Muscle layer of colon (tissue), 2 donors: ENCODE measurements around the gene CHRNB2.
"Not testable (repeated sequence)": the region's sequence is repeated elsewhere in the genome, so short reads cannot be mapped to it uniquely, and the experiment has no call there.

Experiments used
- H3K27ac ChIP-seq: one replicate; pipeline ENCODE4 v1.7.0; 2013; ENCODE audit warnings: low read depth, mild to moderate bottlenecking, low read length, moderate library complexity
- H3K27me3 ChIP-seq, 2 donors: one replicate each; pipeline ENCODE4 v1.7.0; 2013; ENCODE audit warnings: low read length in 2 of 2, mild to moderate bottlenecking in 2 of 2; ENCODE audit not compliant: insufficient read depth in 2 of 2, control insufficient read depth in 1 of 2
- H3K36me3 ChIP-seq: one replicate; pipeline ENCODE4 v1.7.0; 2013; ENCODE audit warnings: mild to moderate bottlenecking, low read length; ENCODE audit not compliant: insufficient read depth
- H3K4me1 ChIP-seq: one replicate; pipeline ENCODE4 v1.7.0; 2013; ENCODE audit warnings: mild to moderate bottlenecking, low read length; ENCODE audit not compliant: insufficient read depth
- H3K4me3 ChIP-seq, 2 donors: one replicate each; pipeline ENCODE4 v1.7.0; 2013; ENCODE audit warnings: low read length in 2 of 2, low read depth in 1 of 2, mild to moderate bottlenecking in 1 of 2, moderate library complexity in 1 of 2
- H3K9ac ChIP-seq: one replicate; pipeline ENCODE4 v1.7.0; 2013; ENCODE audit warnings: low read length
- H3K9me3 ChIP-seq: one replicate; pipeline ENCODE4 v1.7.0; 2013; ENCODE audit warnings: mild to moderate bottlenecking, low read length
- donor health status: abdominal sarcoma.
- donor health status: Adenocarcinoma of cecum.

CHRNB2 gene

DNA sequence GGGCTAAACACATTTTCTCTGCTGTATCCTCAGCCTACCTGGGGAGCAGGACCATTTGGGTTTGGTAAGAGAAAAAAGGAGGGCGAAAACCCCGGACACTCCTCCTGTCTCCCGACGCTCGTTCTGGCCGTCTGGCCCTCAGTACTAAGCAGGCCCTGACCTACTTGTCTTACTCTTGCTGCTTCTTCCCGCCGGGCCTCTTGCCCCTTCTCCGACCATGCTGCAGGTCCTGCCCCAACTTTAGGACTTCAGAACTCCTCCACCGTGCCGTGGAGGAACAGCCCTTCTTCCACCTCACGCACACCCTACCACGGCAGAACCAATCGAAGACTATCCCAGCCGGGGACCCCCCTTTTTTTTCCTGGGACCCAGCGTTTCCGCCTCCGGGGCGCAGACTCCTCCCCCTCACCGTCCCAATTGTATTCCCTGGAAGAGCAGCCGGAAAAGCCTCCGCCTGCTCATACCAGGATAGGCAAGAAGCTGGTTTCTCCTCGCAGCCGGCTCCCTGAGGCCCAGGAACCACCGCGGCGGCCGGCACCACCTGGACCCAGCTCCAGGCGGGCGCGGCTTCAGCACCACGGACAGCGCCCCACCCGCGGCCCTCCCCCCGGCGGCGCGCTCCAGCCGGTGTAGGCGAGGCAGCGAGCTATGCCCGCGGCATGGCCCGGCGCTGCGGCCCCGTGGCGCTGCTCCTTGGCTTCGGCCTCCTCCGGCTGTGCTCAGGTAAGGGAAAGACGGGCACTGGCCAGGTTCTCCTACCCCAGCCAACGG, at the start of gene CHRNB2:
TSS of gene CHRNB2 (plus strand) at position 393 of the 771 bp plus-strand sequence. CDS start at position 660, 267 bp downstream.
- H3K27ac ChIP-seq: no peak within 1 kb of the TSS
- no peak within 1 kb of the TSS for H3K4me3 ChIP-seq
- H3K9ac ChIP-seq: no peak within 1 kb of the TSS

DNA sequence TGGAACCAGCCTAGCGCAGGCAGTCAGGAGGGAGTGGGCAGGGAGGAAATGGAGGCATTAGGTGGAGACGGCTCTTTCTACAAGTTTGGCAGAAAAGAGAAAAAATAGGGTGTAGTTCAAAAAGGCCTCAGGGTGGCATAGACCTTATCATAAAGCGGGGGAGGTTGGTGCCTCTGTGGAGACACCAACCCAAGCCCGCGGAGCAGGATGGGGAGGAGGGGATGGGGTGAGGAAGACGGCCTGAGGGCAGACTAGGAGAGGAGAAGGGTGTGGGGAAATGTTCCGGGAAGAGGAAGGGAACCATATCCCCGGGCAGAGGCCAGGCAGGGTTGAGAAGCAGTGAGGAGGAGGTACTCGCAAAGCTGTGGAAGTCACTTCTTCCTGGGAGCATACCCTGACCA, 48.0 kb upstream of the CHRNB2 start:
- no peak overlapping the region for H3K4me3 ChIP-seq
- no peaks in the 10 kb centered on the region for H3K4me1 ChIP-seq
- H3K9ac ChIP-seq: no peak overlapping the region
- H3K27ac ChIP-seq: no peak overlapping the region
- no peaks in the 10 kb centered on the region for H3K9me3 ChIP-seq
- no peaks in the 10 kb centered on the region for H3K36me3 ChIP-seq
- H3K27me3 ChIP-seq: no peaks in the 10 kb centered on the region

More for the DNA sequence above, at the start of gene CHRNB2:
- Histone ChIP-seq H3K9me3 (no peaks in the 10 kb centered on the region), H3K27me3 (peaks cover 0 to 7% of the 10 kb centered on the region in 2 donors), H3K36me3 (no peaks in the 10 kb centered on the region), H3K4me1 (no peaks in the 10 kb centered on the region)

DNA sequence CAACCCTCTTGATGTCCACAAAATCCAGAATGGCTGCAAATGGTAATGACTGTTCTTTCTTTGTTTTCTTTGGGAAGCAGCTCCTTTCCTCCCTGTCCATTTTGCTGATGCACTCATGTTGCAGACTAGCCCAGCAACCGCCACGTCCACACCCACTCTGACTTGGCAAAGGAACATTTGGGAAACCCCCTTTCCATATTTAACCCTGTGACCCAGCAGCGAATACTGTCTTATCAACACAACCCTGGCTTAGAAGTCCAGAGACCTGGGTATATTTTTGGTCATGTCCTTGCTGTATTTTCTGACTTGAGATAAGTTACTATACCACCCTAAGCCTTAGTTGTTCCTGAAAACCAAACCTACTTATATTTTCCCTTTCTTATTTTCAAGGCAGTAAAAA, 47.2 kb upstream of the CHRNB2 start:
- no peaks in the 10 kb centered on the region for H3K36me3 ChIP-seq
- H3K4me1 ChIP-seq: no peaks in the 10 kb centered on the region
- H3K27ac ChIP-seq: no peak overlapping the region
- H3K9ac ChIP-seq: no peak overlapping the region
- H3K27me3 ChIP-seq: no peaks in the 10 kb centered on the region
- no peaks in the 10 kb centered on the region for H3K9me3 ChIP-seq
- H3K4me3 ChIP-seq: no peak overlapping the region

GRCh38 chr1:154521695-154522094, 45.9 kb upstream of the CHRNB2 start:
- no peak overlapping the region for H3K4me3 ChIP-seq
- H3K36me3 ChIP-seq: no peaks in the 10 kb centered on the region
- no peaks in the 10 kb centered on the region for H3K4me1 ChIP-seq
- no peak overlapping the region for H3K27ac ChIP-seq
- H3K9me3 ChIP-seq: no peaks in the 10 kb centered on the region
- no peak overlapping the region for H3K9ac ChIP-seq
- no peaks in the 10 kb centered on the region for H3K27me3 ChIP-seq

DNA sequence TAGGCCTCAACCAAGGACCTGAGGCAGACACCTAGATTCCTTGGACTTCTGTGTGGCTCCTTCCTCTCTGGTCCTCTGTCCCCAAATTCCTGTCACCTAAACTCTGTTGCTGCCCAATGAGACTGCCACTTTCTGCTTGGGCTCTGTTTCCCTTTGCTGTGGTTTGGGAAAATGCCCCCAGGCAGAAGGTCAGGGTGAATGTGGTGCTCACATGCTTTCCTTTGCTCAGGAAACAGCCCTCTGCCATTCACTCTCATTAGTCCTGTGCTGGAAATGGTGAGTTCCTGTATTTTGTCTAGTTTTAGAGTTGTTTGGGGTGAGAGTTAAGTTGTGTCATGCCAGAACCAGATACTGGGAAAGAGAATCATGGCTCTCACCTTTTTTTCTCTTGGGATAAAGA, 42.7 kb upstream of the CHRNB2 start:
- no peak overlapping the region for H3K4me3 ChIP-seq
- no peaks in the 10 kb centered on the region for H3K27me3 ChIP-seq
- H3K9me3 ChIP-seq: no peaks in the 10 kb centered on the region
- no peaks in the 10 kb centered on the region for H3K36me3 ChIP-seq
- H3K9ac ChIP-seq: no peak overlapping the region
- H3K4me1 ChIP-seq: no peaks in the 10 kb centered on the region
- H3K27ac ChIP-seq: no peak overlapping the region

- no peaks in the 10 kb centered on the region for H3K36me3 ChIP-seq
- no peak overlapping the region for H3K4me3 ChIP-seq
- H3K9me3 ChIP-seq: no peaks in the 10 kb centered on the region
- H3K4me1 ChIP-seq: no peaks in the 10 kb centered on the region
- H3K27me3 ChIP-seq: no peaks in the 10 kb centered on the region
- H3K9ac ChIP-seq: no peak overlapping the region
- no peak overlapping the region for H3K27ac ChIP-seq
Measured at GRCh38 chr1:154527192-154527591, 40.4 kb upstream of the CHRNB2 start.

GRCh38 chr1:154529308-154529707, 38.3 kb upstream of the CHRNB2 start:
- no peaks in the 10 kb centered on the region for H3K4me1 ChIP-seq
- H3K9me3 ChIP-seq: no peaks in the 10 kb centered on the region
- H3K9ac ChIP-seq: no peak overlapping the region
- H3K27me3 ChIP-seq: no peaks in the 10 kb centered on the region
- H3K36me3 ChIP-seq: no peaks in the 10 kb centered on the region
- no peak overlapping the region for H3K27ac ChIP-seq
- no peak overlapping the region for H3K4me3 ChIP-seq

DNA sequence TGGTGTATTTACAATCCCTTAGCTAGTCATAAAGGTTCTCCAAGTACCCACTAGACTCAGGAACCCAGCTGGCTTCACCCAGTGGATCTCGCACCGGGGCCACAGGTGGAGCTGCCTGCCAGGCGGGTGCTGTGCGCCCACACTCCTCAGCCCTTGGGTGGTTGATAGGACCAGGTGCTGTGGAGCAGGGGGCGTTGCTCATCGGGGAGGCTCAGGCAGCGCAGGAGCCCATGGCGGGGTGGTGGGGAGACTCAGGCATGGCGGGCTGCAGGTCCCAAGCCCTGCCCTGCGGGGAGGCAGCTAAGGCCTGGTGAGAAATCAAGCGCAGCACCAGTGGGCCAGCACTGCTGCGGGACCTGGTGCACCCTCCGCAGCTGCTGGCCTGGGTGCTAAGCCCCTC, 35.6 kb upstream of the CHRNB2 start:
- not testable (repeated sequence) for H3K27me3 ChIP-seq, H3K9me3 ChIP-seq, H3K9ac ChIP-seq, H3K27ac ChIP-seq, H3K36me3 ChIP-seq, H3K4me1 ChIP-seq, H3K4me3 ChIP-seq

DNA sequence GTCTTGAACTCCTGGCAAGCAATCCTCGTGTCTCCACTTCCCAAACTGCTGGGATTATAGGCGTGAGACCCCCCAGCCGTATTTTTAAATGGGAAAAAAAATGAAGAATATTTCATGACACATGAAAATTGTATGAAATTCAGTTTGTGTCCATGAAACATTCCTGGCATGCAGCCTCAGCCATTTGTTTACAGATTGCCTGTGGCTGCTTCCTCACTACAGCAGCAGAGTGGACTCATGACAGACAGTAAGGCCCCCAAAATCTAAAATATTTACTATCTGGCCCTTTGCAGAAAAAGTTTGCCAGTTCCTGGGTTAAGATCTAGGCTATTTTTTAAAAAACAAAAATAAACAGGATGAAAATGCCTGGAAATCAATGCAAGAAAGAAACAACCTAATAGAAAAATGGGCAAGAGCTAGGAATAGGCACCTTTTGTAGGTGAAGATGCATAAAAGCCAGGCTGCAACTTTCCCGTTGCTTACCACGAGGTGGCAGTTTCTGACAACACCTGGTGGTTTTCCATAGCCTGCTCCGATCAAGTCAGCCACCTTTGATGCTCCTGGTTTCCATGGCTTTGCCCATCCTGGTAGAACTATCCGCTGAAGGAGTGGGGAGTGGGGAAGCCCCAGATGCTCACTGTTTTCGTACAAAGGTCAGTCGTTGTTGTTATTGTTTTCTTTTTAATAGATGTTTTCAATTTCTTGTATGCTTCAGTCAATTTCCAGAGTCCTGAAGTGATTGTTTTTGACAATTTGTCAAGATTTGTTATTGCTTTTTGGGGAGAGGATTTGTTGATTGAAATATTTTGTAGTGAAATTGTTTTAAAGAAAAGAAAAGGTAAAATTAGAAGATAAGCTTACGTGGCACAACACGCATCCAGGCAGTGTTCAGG, 33.4 kb upstream of the CHRNB2 start:
- Histone ChIP-seq H3K27ac (no peak overlapping the region), H3K9ac (no peak overlapping the region), H3K4me3 (no peak overlapping the region), H3K36me3 (no peaks in the 10 kb centered on the region), H3K27me3 (no peaks in the 10 kb centered on the region), H3K4me1 (no peaks in the 10 kb centered on the region), H3K9me3 (no peaks in the 10 kb centered on the region)

DNA sequence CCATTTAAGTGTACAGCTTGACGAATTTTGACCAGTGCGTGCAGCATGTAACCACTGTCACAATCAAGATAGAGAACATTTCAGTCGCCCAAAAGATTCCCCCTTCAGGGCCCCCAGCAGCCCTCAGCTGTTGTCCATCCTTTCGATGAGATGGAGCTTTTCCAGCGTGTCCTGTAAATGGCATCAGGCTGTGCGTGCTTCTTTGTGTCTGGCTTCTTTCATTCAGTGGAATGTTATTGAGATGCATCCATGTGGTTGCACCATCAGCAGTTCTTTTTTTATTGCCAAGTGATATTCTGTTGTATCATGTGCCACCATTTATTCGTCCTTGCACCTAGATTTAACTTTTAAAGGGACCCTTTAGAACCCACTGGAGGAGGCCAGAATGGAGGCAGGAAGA, 31.0 kb upstream of the CHRNB2 start:
- Histone ChIP-seq H3K4me3 (no peak overlapping the region), H3K27ac (no peak overlapping the region), H3K9me3 (no peaks in the 10 kb centered on the region), H3K4me1 (no peaks in the 10 kb centered on the region), H3K9ac (no peak overlapping the region), H3K27me3 (no peaks in the 10 kb centered on the region), H3K36me3 (no peaks in the 10 kb centered on the region)

- Histone ChIP-seq H3K27ac (no peak overlapping the region), H3K9ac (no peak overlapping the region), H3K9me3 (no peaks in the 10 kb centered on the region), H3K4me1 (no peaks in the 10 kb centered on the region), H3K27me3 (no peaks in the 10 kb centered on the region), H3K36me3 (no peaks in the 10 kb centered on the region), H3K4me3 (no peak overlapping the region)
Measured at GRCh38 chr1:154539486-154540483, 27.8 kb upstream of the CHRNB2 start.
